Lung (tissue), 16 donors: ENCODE data around the gene RIN1. TPM values are rescaled to one million over a fixed set of nuclear protein-coding genes. Genes with fewer than 3 reads are reported as not detected.
"Not testable (repeated sequence)": the region's sequence is repeated elsewhere in the genome, so short reads cannot be mapped to it uniquely, and the experiment has no call there.

Experiments used
- ATAC-seq: fragments of 200-7000 bp; cut with Tn5 transposase; one replicate; pipeline ENCODE4 v1.9.1; 2020; ENCODE audit warnings: moderate number of reproducible peaks; ENCODE audit not compliant: insufficient read depth, low FRiP score
- DNase-seq, 3 donors: peaks; one replicate each; pipeline ENCODE4 v3.0.0-alpha.2; 2013 to 2017
- H3K27ac ChIP-seq, 2 donors: one replicate each; pipeline ENCODE4 v1.5.1; 2013; ENCODE audit warnings: mild to moderate bottlenecking in 2 of 2, moderate library complexity in 2 of 2, control low read depth in 1 of 2, inconsistent platforms in 1 of 2, low read depth in 1 of 2, low read length in 1 of 2
- H3K27me3 ChIP-seq, 3 donors: one replicate each; pipeline ENCODE4 v1.5.1; 2013; ENCODE audit warnings: low read length in 2 of 3; ENCODE audit not compliant: control insufficient read depth in 3 of 3, insufficient read depth in 3 of 3
- H3K36me3 ChIP-seq, 4 donors: one replicate each; pipeline ENCODE4 v1.5.1; 2013; ENCODE audit warnings: low read length in 4 of 4, mild to moderate bottlenecking in 1 of 4, moderate library complexity in 1 of 4; ENCODE audit not compliant: control insufficient read depth in 4 of 4, insufficient read depth in 4 of 4
- H3K4me1 ChIP-seq, 5 donors: one replicate each; pipeline ENCODE4 v1.5.1; 2013; ENCODE audit warnings: low read length in 5 of 5, mild to moderate bottlenecking in 2 of 5, moderate library complexity in 1 of 5; ENCODE audit not compliant: control insufficient read depth in 5 of 5, insufficient read depth in 5 of 5
- H3K4me3 ChIP-seq: one replicate; pipeline ENCODE4 v1.5.1; 2013; ENCODE audit warnings: mild to moderate bottlenecking, control low read depth, moderate library complexity
- H3K9ac ChIP-seq, 2 donors: one replicate each; pipeline ENCODE4 v1.5.1; 2013; ENCODE audit warnings: low read length in 2 of 2, control low read depth in 1 of 2; ENCODE audit not compliant: insufficient read depth in 1 of 2
- H3K9me3 ChIP-seq, 4 donors: one replicate each; pipeline ENCODE4 v1.5.1; 2013; ENCODE audit warnings: low read length in 3 of 4, mild to moderate bottlenecking in 1 of 4, moderate library complexity in 1 of 4; ENCODE audit not compliant: control insufficient read depth in 4 of 4, insufficient read depth in 3 of 4
- WGBS, 2 donors: extraction: QIAGEN DNeasy Blood & Tissue Kit; methylation state at CpG; one replicate each; pipeline ENCODE4 v1.1.7; 2013; 5-methylcytosine and 5-hydroxymethylcytosine counted together
- long read RNA-seq, 5 donors: transcript quantifications; one replicate each; lab custom pipeline, GENCODE V29; 2026
- polyA plus RNA-seq, 2 donors: library from polyadenylated mRNA; stranded (reverse); fragments of 200-250 nt; gene quantifications; one replicate each; pipeline ENCODE4 v1.2.1, GENCODE V29; 2013
- total RNA-seq, 2 donors: library from RNA; depleted of rRNA in 1 of 2; stranded (reverse); fragments of >200 nt in 1 of 2; gene quantifications; one replicate each; pipeline ENCODE4 v1.2.1, GENCODE V29; 2014 to 2021
- TF ChIP-seq, protein P1 (sequence below): IDR thresholded peaks from 2 replicates; pipeline ENCODE4 v1.5.1; 2012; ENCODE audit warnings: mild to moderate bottlenecking; ENCODE audit errors: control extremely low read depth, extremely low read depth
- donor health status: control.
- donor health status: control.
- donor health status: Bipolar disorder and iron deficiency.
- donor health status: healthy.
- donor health status: DM: yes; HTN: yes; CAD: no.

Gene RIN1, protein sequence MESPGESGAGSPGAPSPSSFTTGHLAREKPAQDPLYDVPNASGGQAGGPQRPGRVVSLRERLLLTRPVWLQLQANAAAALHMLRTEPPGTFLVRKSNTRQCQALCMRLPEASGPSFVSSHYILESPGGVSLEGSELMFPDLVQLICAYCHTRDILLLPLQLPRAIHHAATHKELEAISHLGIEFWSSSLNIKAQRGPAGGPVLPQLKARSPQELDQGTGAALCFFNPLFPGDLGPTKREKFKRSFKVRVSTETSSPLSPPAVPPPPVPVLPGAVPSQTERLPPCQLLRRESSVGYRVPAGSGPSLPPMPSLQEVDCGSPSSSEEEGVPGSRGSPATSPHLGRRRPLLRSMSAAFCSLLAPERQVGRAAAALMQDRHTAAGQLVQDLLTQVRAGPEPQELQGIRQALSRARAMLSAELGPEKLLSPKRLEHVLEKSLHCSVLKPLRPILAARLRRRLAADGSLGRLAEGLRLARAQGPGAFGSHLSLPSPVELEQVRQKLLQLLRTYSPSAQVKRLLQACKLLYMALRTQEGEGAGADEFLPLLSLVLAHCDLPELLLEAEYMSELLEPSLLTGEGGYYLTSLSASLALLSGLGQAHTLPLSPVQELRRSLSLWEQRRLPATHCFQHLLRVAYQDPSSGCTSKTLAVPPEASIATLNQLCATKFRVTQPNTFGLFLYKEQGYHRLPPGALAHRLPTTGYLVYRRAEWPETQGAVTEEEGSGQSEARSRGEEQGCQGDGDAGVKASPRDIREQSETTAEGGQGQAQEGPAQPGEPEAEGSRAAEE
- total RNA-seq: 10 to 100 TPM in 1 of 2 donors, 1 to 10 TPM in 1; 1.9 to 15.1 TPM
- 10 to 100 TPM in 1 of 2 donors, 1 to 10 TPM in 1; 6.9 to 12.4 TPM for polyA plus RNA-seq
- long read RNA-seq, donor 1, partial matches to known transcripts: 0 of 2 reads
- long read RNA-seq, donor 1, other reads (novel, unspliced or antisense): 0 of 2 reads
- long read RNA-seq, donor 2: 0 reads
- long read RNA-seq, donor 3, partial matches to known transcripts: 0 of 1 reads
- long read RNA-seq, donor 3, other reads (novel, unspliced or antisense): 0 of 1 reads
- long read RNA-seq, donor 4: 0 reads
- long read RNA-seq, donor 5, partial matches to known transcripts: 0 of 1 reads
- long read RNA-seq, donor 5, other reads (novel, unspliced or antisense): 0 of 1 reads

DNA sequence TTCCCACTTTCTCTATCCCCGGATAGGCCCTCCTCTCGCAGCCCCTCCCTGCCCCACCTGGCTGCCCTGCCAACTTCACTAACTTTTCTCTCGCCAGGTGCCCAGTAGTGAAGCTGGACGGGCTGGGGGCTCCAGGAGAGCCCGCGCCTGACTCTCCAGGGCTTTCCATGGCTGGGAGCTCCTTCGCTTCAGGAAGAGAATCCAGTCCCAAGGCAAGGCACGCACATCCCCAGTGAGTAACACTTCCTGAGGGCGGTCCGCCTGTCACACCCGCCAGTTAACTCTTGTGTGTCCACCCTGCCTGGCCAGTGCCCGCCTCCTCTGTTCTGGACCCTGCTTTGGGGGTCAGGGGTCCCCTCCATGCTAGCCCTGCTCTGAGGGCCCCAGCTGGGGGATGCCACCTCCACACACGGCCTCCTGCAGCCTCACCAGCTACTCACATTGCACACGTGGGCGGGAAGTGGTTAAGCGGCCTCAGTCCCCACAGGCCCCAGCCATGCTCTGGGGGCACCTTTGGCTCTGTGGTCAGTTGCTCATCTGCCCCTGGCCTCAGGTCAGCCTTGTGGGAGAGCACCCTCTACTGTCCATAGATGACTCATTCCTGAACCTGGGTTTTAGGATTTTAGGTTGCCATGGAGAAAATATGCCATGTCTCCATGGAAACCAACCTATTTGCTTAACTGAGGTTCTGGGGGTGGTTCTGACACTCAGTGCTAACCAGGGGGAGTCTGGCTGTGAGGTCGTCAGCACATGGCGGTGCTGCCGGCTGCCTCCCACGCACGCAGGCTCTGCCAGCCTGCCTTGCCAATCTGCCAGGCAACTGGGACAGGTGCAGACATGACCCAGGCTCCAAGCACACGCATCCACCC is at the start of gene RIN1:
RIN1 (minus strand) TSS at position 201 of the 869 bp plus-strand sequence; CDS start at position 169, 32 bp downstream.
- peak within 1 kb of the TSS; percentile 63 for H3K4me3 ChIP-seq
- peaks cover 0 to 1% (median 0%) of the 10 kb centered on the region in 4 donors for H3K9me3 ChIP-seq
- peaks cover 0 to 61% (median 9%) of the 10 kb centered on the region in 4 donors for H3K36me3 ChIP-seq
- TF ChIP-seq, protein P1, sequence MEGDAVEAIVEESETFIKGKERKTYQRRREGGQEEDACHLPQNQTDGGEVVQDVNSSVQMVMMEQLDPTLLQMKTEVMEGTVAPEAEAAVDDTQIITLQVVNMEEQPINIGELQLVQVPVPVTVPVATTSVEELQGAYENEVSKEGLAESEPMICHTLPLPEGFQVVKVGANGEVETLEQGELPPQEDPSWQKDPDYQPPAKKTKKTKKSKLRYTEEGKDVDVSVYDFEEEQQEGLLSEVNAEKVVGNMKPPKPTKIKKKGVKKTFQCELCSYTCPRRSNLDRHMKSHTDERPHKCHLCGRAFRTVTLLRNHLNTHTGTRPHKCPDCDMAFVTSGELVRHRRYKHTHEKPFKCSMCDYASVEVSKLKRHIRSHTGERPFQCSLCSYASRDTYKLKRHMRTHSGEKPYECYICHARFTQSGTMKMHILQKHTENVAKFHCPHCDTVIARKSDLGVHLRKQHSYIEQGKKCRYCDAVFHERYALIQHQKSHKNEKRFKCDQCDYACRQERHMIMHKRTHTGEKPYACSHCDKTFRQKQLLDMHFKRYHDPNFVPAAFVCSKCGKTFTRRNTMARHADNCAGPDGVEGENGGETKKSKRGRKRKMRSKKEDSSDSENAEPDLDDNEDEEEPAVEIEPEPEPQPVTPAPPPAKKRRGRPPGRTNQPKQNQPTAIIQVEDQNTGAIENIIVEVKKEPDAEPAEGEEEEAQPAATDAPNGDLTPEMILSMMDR: no peak
- peaks cover 0 to 21% (median 10%) of the 10 kb centered on the region in 5 donors for H3K4me1 ChIP-seq
- H3K9ac ChIP-seq: peak within 1 kb of the TSS in 1 of 2 donors; percentile 37
- no peaks in the 10 kb centered on the region for H3K27me3 ChIP-seq
- peak within 1 kb of the TSS; percentile 58 to 91 for H3K27ac ChIP-seq
- ATAC-seq (peak; percentile 72), DNase-seq (peak; percentile 64 to 75 (median 68))
- WGBS, 2 donors: 18 to 22% methylated on average over 22 of the region's 22 CpGs

DNA sequence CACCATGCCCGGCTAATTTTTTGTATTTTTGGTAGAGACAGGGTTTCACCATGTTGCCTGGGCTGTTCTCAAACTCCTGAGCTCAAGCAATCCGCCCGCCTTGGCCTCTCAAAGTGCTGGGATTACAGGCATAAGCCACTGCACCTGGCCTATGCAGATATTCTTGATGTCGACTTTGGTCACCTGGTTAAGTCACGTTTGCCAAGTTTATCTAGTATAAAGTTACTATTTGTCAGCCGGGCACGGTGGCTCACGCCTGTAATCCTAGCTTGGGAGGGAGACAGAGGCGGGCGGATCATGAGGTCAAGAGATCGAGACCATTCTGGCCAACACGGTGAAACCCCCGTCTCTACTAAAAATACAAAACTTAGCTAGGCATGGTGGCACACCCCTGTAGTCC is 48.1 kb upstream of the RIN1 start:
- not testable (repeated sequence) for H3K27ac ChIP-seq, H3K36me3 ChIP-seq, H3K9me3 ChIP-seq, H3K4me1 ChIP-seq, H3K27me3 ChIP-seq, ATAC-seq, DNase-seq, H3K9ac ChIP-seq, H3K4me3 ChIP-seq
- 81 to 90% methylated on average over 13 of the region's 13 CpGs for WGBS, 2 donors

DNA sequence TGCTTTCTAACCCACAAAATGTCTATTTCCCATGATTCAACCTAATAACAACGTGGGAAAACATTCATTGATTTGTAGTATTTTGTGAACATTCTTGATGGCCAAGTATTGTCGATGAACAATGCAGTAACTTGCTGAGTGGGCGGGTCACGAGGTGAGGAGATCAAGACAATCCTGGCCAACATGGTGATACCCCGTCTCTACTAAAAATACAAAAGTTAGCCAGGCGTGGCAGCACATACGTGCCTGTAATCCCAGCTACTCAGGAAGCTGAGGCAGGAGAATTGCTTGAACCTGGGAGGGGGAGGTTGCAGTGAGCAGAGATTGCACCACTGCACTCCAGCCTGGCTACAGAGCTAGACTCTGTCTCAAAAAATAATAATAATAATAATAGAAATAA is 44.0 kb upstream of the RIN1 start:
- WGBS, 2 donors: 22 to 26% methylated on average over 7 of the region's 7 CpGs
- H3K27me3 ChIP-seq, ATAC-seq, H3K9ac ChIP-seq, H3K9me3 ChIP-seq, DNase-seq, H3K27ac ChIP-seq, H3K4me3 ChIP-seq, H3K36me3 ChIP-seq, H3K4me1 ChIP-seq: not testable (repeated sequence)

DNA sequence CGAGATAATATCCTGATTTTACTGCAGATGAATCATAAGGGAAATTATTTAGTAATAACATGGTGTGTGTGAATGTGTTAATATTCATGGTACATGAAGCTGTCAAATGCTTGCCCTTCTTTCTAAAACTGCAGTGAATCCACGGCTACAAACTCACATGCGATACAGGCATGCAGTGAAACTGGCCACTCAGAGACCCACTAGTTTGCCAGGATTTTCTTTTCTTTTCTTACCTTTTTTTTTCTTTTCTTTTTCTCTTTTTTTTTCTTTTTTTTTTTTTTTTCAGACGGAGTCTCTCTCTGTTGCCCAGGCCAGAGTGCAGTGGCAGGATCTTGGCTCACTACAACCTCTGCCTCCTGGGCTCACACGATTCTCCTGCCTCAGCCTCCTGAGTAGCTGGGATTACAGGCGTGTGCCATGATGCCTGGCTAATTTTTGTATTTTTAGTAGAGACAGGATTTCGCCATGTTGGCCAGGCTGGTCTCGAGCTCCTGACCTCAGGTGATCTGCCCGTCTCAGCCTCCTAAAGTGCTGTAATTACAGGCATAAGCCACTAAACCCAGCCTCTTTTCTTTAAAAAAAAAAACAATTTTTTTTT is 37.6 kb upstream of the RIN1 start:
- not testable (repeated sequence) for H3K36me3 ChIP-seq, H3K9ac ChIP-seq, ATAC-seq, H3K9me3 ChIP-seq, H3K4me3 ChIP-seq, DNase-seq
- WGBS, 2 donors: 85 to 89% methylated on average over 9 of the region's 9 CpGs
- Histone ChIP-seq H3K27ac (peak overlapping the region in 1 of 2 donors; percentile 80), H3K27me3 (peaks cover 0 to 28% (median 21%) of the 10 kb centered on the region in 3 donors), H3K4me1 (peaks cover 0 to 10% (median 3%) of the 10 kb centered on the region in 5 donors)
